Fibroblast of mammary gland (primary cell): ENCODE measurements around the gene PDE3B.

Source experiments
- DNase-seq: peaks from one replicate; pipeline ENCODE4 v3.0.0-alpha.2; 2010; ENCODE audit warnings: low read depth
- H3K4me3 ChIP-seq: 2 replicates; pipeline ENCODE4 v1.5.1; 2011; ENCODE audit warnings: low read depth, mild to moderate bottlenecking, low read length, moderate library complexity; ENCODE audit not compliant: control insufficient read depth
- TF ChIP-seq, protein P1 (sequence below): conservative IDR thresholded peaks from 2 replicates; pipeline ENCODE4 v1.5.1; 2011; ENCODE audit warnings: low read depth, low read length, inconsistent platforms; ENCODE audit not compliant: control insufficient read depth, insufficient read depth

PDE3B gene

DNA sequence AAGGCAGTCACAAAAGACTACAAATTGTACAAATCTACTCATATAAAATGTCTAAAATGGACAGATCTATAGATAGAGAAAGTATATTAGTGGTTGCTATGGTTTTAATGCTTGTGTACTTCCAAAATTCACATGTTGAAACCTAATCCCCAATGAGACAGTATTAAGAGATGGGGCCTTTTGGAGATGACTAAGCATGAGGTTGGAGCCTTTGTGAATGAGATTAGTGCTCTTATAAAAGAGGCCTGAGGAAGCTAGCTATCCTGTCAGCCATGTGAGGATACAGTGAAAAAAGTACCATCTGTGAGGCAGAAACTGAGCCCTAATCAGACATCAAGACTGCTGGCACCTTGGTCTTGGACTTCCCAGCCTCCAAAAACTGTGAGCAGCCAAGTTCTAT is 165.9 kb downstream of the PDE3B start:
- no peak overlapping the region for H3K4me3 ChIP-seq
- DNase-seq = no peak
- TF ChIP-seq, protein P1, sequence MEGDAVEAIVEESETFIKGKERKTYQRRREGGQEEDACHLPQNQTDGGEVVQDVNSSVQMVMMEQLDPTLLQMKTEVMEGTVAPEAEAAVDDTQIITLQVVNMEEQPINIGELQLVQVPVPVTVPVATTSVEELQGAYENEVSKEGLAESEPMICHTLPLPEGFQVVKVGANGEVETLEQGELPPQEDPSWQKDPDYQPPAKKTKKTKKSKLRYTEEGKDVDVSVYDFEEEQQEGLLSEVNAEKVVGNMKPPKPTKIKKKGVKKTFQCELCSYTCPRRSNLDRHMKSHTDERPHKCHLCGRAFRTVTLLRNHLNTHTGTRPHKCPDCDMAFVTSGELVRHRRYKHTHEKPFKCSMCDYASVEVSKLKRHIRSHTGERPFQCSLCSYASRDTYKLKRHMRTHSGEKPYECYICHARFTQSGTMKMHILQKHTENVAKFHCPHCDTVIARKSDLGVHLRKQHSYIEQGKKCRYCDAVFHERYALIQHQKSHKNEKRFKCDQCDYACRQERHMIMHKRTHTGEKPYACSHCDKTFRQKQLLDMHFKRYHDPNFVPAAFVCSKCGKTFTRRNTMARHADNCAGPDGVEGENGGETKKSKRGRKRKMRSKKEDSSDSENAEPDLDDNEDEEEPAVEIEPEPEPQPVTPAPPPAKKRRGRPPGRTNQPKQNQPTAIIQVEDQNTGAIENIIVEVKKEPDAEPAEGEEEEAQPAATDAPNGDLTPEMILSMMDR = no peak

DNA sequence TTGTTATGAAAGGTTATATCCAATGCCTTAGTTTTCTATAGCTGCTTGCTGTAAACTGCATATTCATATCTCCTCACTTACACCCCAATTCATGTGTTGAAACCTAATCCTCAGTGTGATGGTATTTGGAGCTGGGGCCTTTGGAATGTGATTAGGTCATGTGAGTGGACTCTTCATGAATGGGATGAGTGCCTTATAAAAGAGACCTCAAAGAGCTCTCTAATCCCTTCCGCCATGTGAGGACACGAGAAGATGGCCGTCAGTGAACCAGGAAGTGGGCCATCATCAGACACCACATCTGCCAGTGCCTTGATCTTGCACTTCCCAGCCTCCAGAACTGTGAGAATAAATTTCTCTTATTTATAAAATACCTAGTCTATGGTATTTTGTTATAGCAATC is 169.2 kb downstream of the PDE3B start:
- TF ChIP-seq, protein P1 = no peak
- no peak for DNase-seq
- no peak overlapping the region for H3K4me3 ChIP-seq

DNA sequence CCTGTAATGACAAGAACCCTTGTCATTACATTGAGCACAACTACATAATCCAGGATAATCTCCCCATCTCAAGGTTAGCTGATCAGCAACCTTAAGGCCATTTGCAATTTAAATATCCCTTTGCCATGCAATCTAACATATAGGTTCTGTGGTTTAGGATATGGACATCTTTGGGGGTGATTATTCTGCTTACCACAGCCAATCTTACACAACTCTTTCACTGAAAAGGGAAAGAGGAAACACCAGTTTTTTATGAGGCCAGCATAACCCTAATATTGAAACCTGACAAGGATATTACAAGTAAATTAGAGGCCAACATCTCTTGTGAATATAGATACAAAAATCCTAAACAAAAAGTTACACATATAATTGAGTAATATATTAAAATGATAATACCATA is 169.9 kb downstream of the PDE3B start:
- no peak for DNase-seq
- TF ChIP-seq, protein P1 = no peak
- no peak overlapping the region for H3K4me3 ChIP-seq

DNA sequence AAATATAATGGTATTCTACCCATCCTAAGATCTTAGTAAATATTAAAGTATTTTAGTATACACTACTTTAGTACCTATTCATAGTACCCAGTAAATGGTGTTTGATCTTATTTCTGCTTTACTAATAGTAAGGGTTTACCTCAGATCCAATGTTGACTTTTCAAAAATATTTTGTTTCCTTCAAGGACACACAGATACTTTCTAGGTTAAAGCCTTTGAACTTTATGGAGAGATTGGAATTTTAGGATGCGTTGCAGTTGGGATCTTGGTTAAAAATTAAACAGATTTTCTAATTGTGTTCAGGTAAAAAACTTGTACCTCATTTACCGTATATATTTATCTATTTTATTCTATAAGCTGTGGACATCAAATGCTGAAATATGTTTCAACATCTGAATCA is 175.2 kb downstream of the PDE3B start:
- DNase-seq = no peak
- H3K4me3 ChIP-seq = no peak overlapping the region
- TF ChIP-seq, protein P1 = no peak

DNA sequence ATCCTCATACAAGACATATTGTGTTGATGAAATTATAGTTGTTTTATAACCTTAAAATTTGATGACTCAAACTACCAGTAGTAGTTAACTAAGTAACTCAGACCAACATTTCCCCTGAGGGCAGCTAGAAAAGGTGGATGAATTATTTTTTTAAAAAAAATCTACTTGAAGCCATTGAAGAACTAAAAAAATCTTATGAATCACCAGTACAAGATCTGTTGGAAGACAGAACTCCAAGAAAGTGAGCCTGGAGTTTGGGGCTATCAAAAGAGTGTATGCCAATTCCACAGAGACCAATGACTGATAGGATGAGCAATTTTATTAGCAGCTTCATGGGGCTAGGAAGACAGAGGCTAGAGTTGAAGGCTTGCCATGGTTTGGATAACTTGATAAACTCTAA is 176.0 kb downstream of the PDE3B start:
- TF ChIP-seq, protein P1 = no peak
- H3K4me3 ChIP-seq = no peak overlapping the region
- DNase-seq = peak; percentile 7

DNA sequence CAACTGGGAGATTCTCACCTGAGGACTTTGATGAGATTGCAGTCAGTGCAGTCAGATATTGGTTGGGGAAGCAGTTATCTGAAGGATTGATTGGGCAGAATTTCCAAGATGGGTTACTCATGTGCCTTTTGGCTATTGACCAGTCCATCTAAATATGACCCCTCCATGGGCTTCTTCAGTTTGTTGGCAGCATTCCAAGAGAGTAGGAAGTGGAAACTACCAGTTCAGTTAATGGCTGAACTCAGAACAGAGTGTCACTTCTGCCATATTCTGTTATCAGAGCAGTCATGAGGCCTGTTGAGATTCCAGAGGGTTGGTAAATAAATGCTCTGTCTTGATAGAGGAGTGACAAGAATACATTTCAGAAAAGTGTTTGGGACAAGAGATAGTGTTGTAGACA is 177.4 kb downstream of the PDE3B start:
- no peak overlapping the region for H3K4me3 ChIP-seq
- DNase-seq = no peak
- TF ChIP-seq, protein P1 = no peak

DNA sequence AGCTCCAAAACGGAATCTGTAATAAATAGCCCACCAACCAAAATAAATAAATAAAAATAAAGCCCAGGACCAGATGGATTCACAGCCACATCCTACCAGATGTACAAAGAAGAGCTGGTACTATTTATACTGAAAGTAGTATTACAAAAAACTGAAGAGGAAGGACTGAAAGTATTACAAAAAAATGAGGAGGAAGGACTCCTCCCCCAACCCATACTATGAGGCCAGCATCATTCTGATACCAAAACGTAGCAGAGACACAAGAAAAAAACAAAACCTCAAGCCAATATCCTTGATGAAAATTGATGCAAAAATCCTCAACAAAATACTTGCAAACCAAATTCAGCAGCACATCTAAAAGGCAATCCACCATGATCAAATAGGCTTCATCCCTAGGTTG is 183.0 kb downstream of the PDE3B start:
- no peak for DNase-seq
- TF ChIP-seq, protein P1 = no peak
- no peak overlapping the region for H3K4me3 ChIP-seq
